Keratinocyte (primary cell): Measurements from ENCODE around the gene CACNG4. TPM values are rescaled to one million over a fixed set of nuclear protein-coding genes. Genes with fewer than 3 reads are reported as not detected.

ENCODE experiments used
- DNase-seq: peaks from one replicate; pipeline ENCODE4 v3.0.0-alpha.2; 2011; ENCODE audit warnings: low read depth, missing footprints, low spot score
- FAIRE-seq: peaks from 2 replicates; lab custom pipeline; 2011; peaks lifted over from hg19 to GRCh38; lab: Jason Lieb, UNC
- H2AFZ ChIP-seq: 2 replicates; pipeline ENCODE4 v1.6.0; 2012; ENCODE audit warnings: low read length, control low read depth, inconsistent platforms; ENCODE audit not compliant: control insufficient read depth
- H3K27ac ChIP-seq: 2 replicates; pipeline ENCODE4 v1.5.1; 2011; ENCODE audit warnings: low read length; ENCODE audit not compliant: control insufficient read depth, insufficient read depth
- H3K27me3 ChIP-seq: 3 replicates; pipeline ENCODE4 v1.6.0; 2011; ENCODE audit warnings: low read length; ENCODE audit not compliant: control insufficient read depth, insufficient read depth; ENCODE audit errors: extremely low read depth
- H3K36me3 ChIP-seq, 2 experiments: 2 replicates in 1 of 2; 3 replicates in 1 of 2; pipeline ENCODE4 v1.5.1; 2011; ENCODE audit warnings: low read length in 2 of 2, mild to moderate bottlenecking in 1 of 2; ENCODE audit not compliant: control insufficient read depth in 2 of 2, insufficient read depth in 2 of 2; ENCODE audit errors: extremely low read depth in 1 of 2
- H3K4me1 ChIP-seq: 3 replicates; pipeline ENCODE4 v1.5.1; 2011; ENCODE audit warnings: low read length; ENCODE audit not compliant: control insufficient read depth, insufficient read depth; ENCODE audit errors: extremely low read depth
- H3K4me2 ChIP-seq: 3 replicates; pipeline ENCODE4 v1.6.0; 2011; ENCODE audit warnings: low read depth, low read length; ENCODE audit not compliant: control insufficient read depth, insufficient read depth; ENCODE audit errors: extremely low read depth
- H3K4me3 ChIP-seq, 3 experiments: fragments of 200-600 bp in 1 of 3; sonication (generic) in 1 of 3; 2 replicates in 2 of 3; 3 replicates in 1 of 3; pipeline ENCODE4 v1.5.1; 2011 to 2016; ENCODE audit warnings: low read length in 3 of 3, mild to moderate bottlenecking in 3 of 3, control low read depth in 2 of 3, inconsistent platforms in 1 of 3, low read depth in 1 of 3, mixed read lengths in 1 of 3, mixed run types in 1 of 3, moderate library complexity in 1 of 3; ENCODE audit not compliant: control insufficient read depth in 2 of 3, insufficient read depth in 2 of 3; ENCODE audit errors: extremely low read depth in 1 of 3
- H3K79me2 ChIP-seq: 2 replicates; pipeline ENCODE4 v1.6.0; 2012; ENCODE audit warnings: low read length; ENCODE audit not compliant: control insufficient read depth, insufficient read depth
- H3K9ac ChIP-seq: 3 replicates; pipeline ENCODE4 v1.6.0; 2011; ENCODE audit warnings: low read length; ENCODE audit not compliant: control insufficient read depth, insufficient read depth; ENCODE audit errors: extremely low read depth
- H3K9me1 ChIP-seq: 3 replicates; pipeline ENCODE4 v1.6.0; 2011; ENCODE audit warnings: low read length; ENCODE audit not compliant: control insufficient read depth, insufficient read depth; ENCODE audit errors: extremely low read depth
- H3K9me3 ChIP-seq: 2 replicates; pipeline ENCODE4 v1.5.1; 2012; ENCODE audit warnings: low read depth, low read length; ENCODE audit not compliant: control insufficient read depth
- H4K20me1 ChIP-seq: 3 replicates; pipeline ENCODE4 v1.6.0; 2011; ENCODE audit warnings: low read length; ENCODE audit not compliant: control insufficient read depth, insufficient read depth; ENCODE audit errors: extremely low read depth
- CTCF ChIP-seq, 3 experiments: IDR thresholded peaks in 1 of 3; conservative IDR thresholded peaks in 1 of 3; optimal IDR thresholded peaks in 1 of 3; 2 replicates in 2 of 3; 3 replicates in 1 of 3; pipeline versions ENCODE3 to v1.5.1; 2011; ENCODE audit warnings: low read length in 3 of 3, mild to moderate bottlenecking in 3 of 3, moderate library complexity in 2 of 3, control low read depth in 1 of 3, inconsistent platforms in 1 of 3; ENCODE audit not compliant: insufficient read depth in 2 of 3; ENCODE audit errors: extremely low read depth in 1 of 3
- EZH2 ChIP-seq: IDR thresholded peaks from one replicate; pipeline ENCODE4 v1.6.1; 2012; ENCODE audit warnings: inconsistent platforms, mild to moderate bottlenecking, low read length, moderate library complexity
- dilution Hi-C: fragments of 300-500 bp; cut with MboI; formaldehyde crosslinking; loops from one replicate; pipeline ENCODE4 v1.7.0; 2020; ENCODE audit warnings: low sequenced_read_pairs; ENCODE audit not compliant: extremely low pct_ligation_motif_present
- polyA plus RNA-seq, 5 experiments: library from polyadenylated mRNA; depleted of rRNA in 3 of 5; stranded (reverse) in 3 of 5; stranded (forward) in 1 of 5; unstranded in 1 of 5; fragments of >200 nt; gene quantifications; 1 replicate in 1 of 5; 2 replicates in 3 of 5; 3 replicates in 1 of 5; pipeline versions ENCODE4 v1.2.1 to v1.2.3, GENCODE V29; 2011 to 2012; ENCODE audit warnings: missing spikeins in 2 of 5, low read depth in 1 of 5, low replicate concordance in 1 of 5

The CACNG4 gene
- polyA plus RNA-seq, 1 donor (not counting 4 experiments of a cell fraction or from before 2014, with no cell fraction given): not detected

- Histone ChIP-seq H2AFZ (no peak overlapping the region), H3K9ac (no peak overlapping the region), H4K20me1 (no peaks in the 10 kb centered on the region), H3K79me2 (no peaks in the 10 kb centered on the region), H3K4me3 (no peak overlapping the region), H3K9me3 (no peaks in the 10 kb centered on the region), H3K36me3 (no peaks in the 10 kb centered on the region), H3K4me1 (no peaks in the 10 kb centered on the region), H3K27ac (no peak overlapping the region), H3K4me2 (no peak overlapping the region), H3K9me1 (no peaks in the 10 kb centered on the region), H3K27me3 (no peaks in the 10 kb centered on the region)
- TF ChIP-seq EZH2 (no peak), CTCF (optimal IDR thresholded peaks at IDR 0.05 in 1 of 3, IDR thresholded peaks at IDR 0.05 in 1 of 3, conservative IDR thresholded peaks at IDR 0.05 in 1 of 3; ENCODE audit: extremely low read depth in 1 of 3, insufficient read depth in 2 of 3, low read length in 3 of 3) (no peak)
- no peak for FAIRE-seq
- dilution Hi-C loops: no loop called here
- no peak for DNase-seq
Measured at GRCh38 chr17:66925811-66926500, 38.6 kb upstream of the CACNG4 start.

- Histone ChIP-seq H3K9ac (no peak overlapping the region), H3K4me1 (no peaks in the 10 kb centered on the region), H3K4me3 (no peak overlapping the region), H3K27ac (no peak overlapping the region), H3K27me3 (no peaks in the 10 kb centered on the region), H4K20me1 (no peaks in the 10 kb centered on the region), H3K36me3 (no peaks in the 10 kb centered on the region), H2AFZ (no peak overlapping the region), H3K9me3 (no peaks in the 10 kb centered on the region), H3K79me2 (no peaks in the 10 kb centered on the region), H3K9me1 (no peaks in the 10 kb centered on the region), H3K4me2 (no peak overlapping the region)
- FAIRE-seq (no peak), DNase-seq (no peak)
- dilution Hi-C loops: no loop called here
- no peak for TF ChIP-seq EZH2
- no peak for TF ChIP-seq CTCF (optimal IDR thresholded peaks at IDR 0.05 in 1 of 3, IDR thresholded peaks at IDR 0.05 in 1 of 3, conservative IDR thresholded peaks at IDR 0.05 in 1 of 3; ENCODE audit: extremely low read depth in 1 of 3, insufficient read depth in 2 of 3, low read length in 3 of 3)
Measured at GRCh38 chr17:66928949-66929348, 35.6 kb upstream of the CACNG4 start.
